Glutamatergic neuron (in vitro differentiated cells): ENCODE data around the gene NSMCE1. TPM values are rescaled to one million over a fixed set of nuclear protein-coding genes. Genes with fewer than 3 reads are reported as not detected.
"Not testable (repeated sequence)": the region's sequence is repeated elsewhere in the genome, so short reads cannot be mapped to it uniquely, and the experiment has no call there.

Experiments used
- DNase-seq: peaks from one replicate; pipeline ENCODE4 v3.0.0; 2022
- H3K27ac Mint-ChIP-seq: one replicate; pipeline ENCODE4 v1.8.0; 2020; ENCODE audit warnings: mild to moderate bottlenecking, mixed read lengths, inconsistent platforms; ENCODE audit not compliant: unreplicated experiment
- H3K27me3 Mint-ChIP-seq: one replicate; pipeline ENCODE4 v1.8.0; 2020; ENCODE audit warnings: mild to moderate bottlenecking, moderate library complexity, mixed read lengths, inconsistent platforms; ENCODE audit not compliant: unreplicated experiment
- H3K36me3 Mint-ChIP-seq: one replicate; pipeline ENCODE4 v1.8.0; 2020; ENCODE audit warnings: mild to moderate bottlenecking, mixed read lengths, inconsistent platforms; ENCODE audit not compliant: unreplicated experiment
- H3K4me1 Mint-ChIP-seq: one replicate; pipeline ENCODE4 v1.8.0; 2020; ENCODE audit warnings: mild to moderate bottlenecking, low read depth, mixed read lengths, inconsistent platforms; ENCODE audit not compliant: unreplicated experiment
- H3K4me3 Mint-ChIP-seq: one replicate; pipeline ENCODE4 v1.8.0; 2020; ENCODE audit warnings: mild to moderate bottlenecking, mixed read lengths, inconsistent platforms; ENCODE audit not compliant: unreplicated experiment
- H3K9me3 Mint-ChIP-seq: one replicate; pipeline ENCODE4 v1.8.0; 2020; ENCODE audit warnings: mild to moderate bottlenecking, moderate library complexity, mixed read lengths, inconsistent platforms; ENCODE audit not compliant: unreplicated experiment
- total RNA-seq: library from RNA; stranded (reverse); fragmentation: NEBNext Ultra II Directional; extraction: Animal tissue kit (Norgen Biotek cat#: 25700); gene quantifications from one replicate; pipeline ENCODE4 v1.2.1, GENCODE V29; 2021; ENCODE audit not compliant: unreplicated experiment
- TF ChIP-seq, protein P1 (sequence below): fragments of 200-600 bp; sonication (generic); IDR thresholded peaks from one replicate; pipeline ENCODE4 v1.5.0; 2021; ENCODE audit not compliant: partially characterized antibody, unreplicated experiment

The NSMCE1 gene
- total RNA-seq, 1 donor from 2014 or later: 32.7 TPM

- H3K9me3 Mint-ChIP-seq: no peaks in the 10 kb centered on the region
- DNase-seq: no peak
- H3K27me3 Mint-ChIP-seq: no peaks in the 10 kb centered on the region
- no peak overlapping the region for H3K4me3 Mint-ChIP-seq
- TF ChIP-seq, protein P1, sequence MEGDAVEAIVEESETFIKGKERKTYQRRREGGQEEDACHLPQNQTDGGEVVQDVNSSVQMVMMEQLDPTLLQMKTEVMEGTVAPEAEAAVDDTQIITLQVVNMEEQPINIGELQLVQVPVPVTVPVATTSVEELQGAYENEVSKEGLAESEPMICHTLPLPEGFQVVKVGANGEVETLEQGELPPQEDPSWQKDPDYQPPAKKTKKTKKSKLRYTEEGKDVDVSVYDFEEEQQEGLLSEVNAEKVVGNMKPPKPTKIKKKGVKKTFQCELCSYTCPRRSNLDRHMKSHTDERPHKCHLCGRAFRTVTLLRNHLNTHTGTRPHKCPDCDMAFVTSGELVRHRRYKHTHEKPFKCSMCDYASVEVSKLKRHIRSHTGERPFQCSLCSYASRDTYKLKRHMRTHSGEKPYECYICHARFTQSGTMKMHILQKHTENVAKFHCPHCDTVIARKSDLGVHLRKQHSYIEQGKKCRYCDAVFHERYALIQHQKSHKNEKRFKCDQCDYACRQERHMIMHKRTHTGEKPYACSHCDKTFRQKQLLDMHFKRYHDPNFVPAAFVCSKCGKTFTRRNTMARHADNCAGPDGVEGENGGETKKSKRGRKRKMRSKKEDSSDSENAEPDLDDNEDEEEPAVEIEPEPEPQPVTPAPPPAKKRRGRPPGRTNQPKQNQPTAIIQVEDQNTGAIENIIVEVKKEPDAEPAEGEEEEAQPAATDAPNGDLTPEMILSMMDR: no peak
- peaks cover 6% of the 10 kb centered on the region for H3K36me3 Mint-ChIP-seq
- H3K4me1 Mint-ChIP-seq: peaks cover 2% of the 10 kb centered on the region
- H3K27ac Mint-ChIP-seq: no peak overlapping the region
These were observed 16.4 kb downstream of the NSMCE1 start for GRCh38 chr16:27252206-27252585.

GRCh38 chr16:27251541-27252205 is 16.9 kb downstream of the NSMCE1 start:
- TF ChIP-seq, protein P1: no peak
- Mint-ChIP-seq H3K4me3 (no peak overlapping the region), H3K36me3 (peaks cover 6% of the 10 kb centered on the region), H3K4me1 (peaks cover 2% of the 10 kb centered on the region), H3K27me3 (no peaks in the 10 kb centered on the region), H3K27ac (no peak overlapping the region), H3K9me3 (no peaks in the 10 kb centered on the region)
- no peak for DNase-seq

- not testable (repeated sequence) for DNase-seq, H3K27me3 Mint-ChIP-seq, H3K36me3 Mint-ChIP-seq, H3K27ac Mint-ChIP-seq, H3K4me3 Mint-ChIP-seq, H3K9me3 Mint-ChIP-seq, H3K4me1 Mint-ChIP-seq
These were observed 19.7 kb downstream of the NSMCE1 start for GRCh38 chr16:27248886-27249285.

GRCh38 chr16:27248036-27248435 is 20.5 kb downstream of the NSMCE1 start:
- TF ChIP-seq, protein P1: no peak
- Mint-ChIP-seq H3K36me3 (no peaks in the 10 kb centered on the region), H3K4me3 (no peak overlapping the region), H3K9me3 (peaks cover 1% of the 10 kb centered on the region), H3K27me3 (peaks cover 3% of the 10 kb centered on the region), H3K27ac (no peak overlapping the region), H3K4me1 (peaks cover 6% of the 10 kb centered on the region)
- no peak for DNase-seq

GRCh38 chr16:27247076-27247475 is 21.5 kb downstream of the NSMCE1 start:
- H3K4me3 Mint-ChIP-seq, H3K27ac Mint-ChIP-seq, H3K27me3 Mint-ChIP-seq, H3K36me3 Mint-ChIP-seq, DNase-seq, H3K4me1 Mint-ChIP-seq, H3K9me3 Mint-ChIP-seq: not testable (repeated sequence)

DNA sequence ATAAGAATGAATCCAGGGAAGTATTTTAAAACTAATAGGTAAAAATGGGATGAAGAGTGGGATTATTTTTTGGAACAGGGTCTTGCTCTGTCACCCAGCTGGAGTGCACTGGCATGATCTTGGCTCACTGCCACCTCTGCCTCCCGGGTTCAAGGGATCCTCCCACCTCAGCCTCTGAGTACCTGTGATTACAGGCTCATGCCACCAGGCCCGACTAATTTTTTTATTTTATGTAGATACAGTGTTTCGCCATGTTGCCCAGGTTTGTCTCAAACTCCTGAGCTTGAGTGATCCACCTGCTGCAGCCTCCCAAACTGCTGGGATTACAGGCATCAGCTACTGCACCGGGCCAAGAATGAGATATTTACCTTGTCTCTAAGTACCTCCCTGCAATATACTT is 22.1 kb downstream of the NSMCE1 start:
- DNase-seq: no peak
- H3K9me3 Mint-ChIP-seq: peaks cover 1% of the 10 kb centered on the region
- peaks cover 3% of the 10 kb centered on the region for H3K27me3 Mint-ChIP-seq
- TF ChIP-seq, protein P1: no peak
- no peak overlapping the region for H3K27ac Mint-ChIP-seq
- no peak overlapping the region for H3K4me3 Mint-ChIP-seq
- H3K36me3 Mint-ChIP-seq: no peaks in the 10 kb centered on the region
- peaks cover 8% of the 10 kb centered on the region for H3K4me1 Mint-ChIP-seq
